GM23338 (cell line): Measurements from ENCODE around the gene LMNA. TPM values are rescaled to one million over a fixed set of nuclear protein-coding genes. Genes with fewer than 3 reads are reported as not detected.

Experiments
- ATAC-seq: fragments of 200-7000 bp; cut with Tn5 transposase; 3 replicates; pipeline ENCODE4 v1.9.1; 2020
- DNase-seq: peaks from one replicate; pipeline ENCODE4 v3.0.0-alpha.2; 2015; ENCODE audit warnings: low spot score
- H2AFZ ChIP-seq: fragments of 200-600 bp; sonication (generic); 2 replicates; pipeline ENCODE4 v1.8.0; 2016; ENCODE audit warnings: antibody characterized with exemption, mild to moderate bottlenecking, moderate library complexity
- H3F3A ChIP-seq: fragments of 200-600 bp; sonication (generic); replicated peaks from 2 replicates; pipeline ENCODE4 v1.8.0; 2017; ENCODE audit warnings: antibody characterized with exemption, mixed run types, low read depth
- H3K27ac ChIP-seq: fragments of 200-600 bp; sonication (generic); 2 replicates; pipeline ENCODE4 v1.6.1; 2016; ENCODE audit warnings: low read depth
- H3K27me3 ChIP-seq: fragments of 200-600 bp; sonication (generic); 2 replicates; pipeline ENCODE4 v1.8.0; 2016; ENCODE audit warnings: mild to moderate bottlenecking, mixed run types, moderate library complexity; ENCODE audit not compliant: insufficient read depth
- H3K36me3 ChIP-seq: fragments of 200-600 bp; sonication (generic); 2 replicates; pipeline ENCODE4 v1.8.0; 2016; ENCODE audit warnings: mild to moderate bottlenecking; ENCODE audit not compliant: insufficient read depth
- H3K4me1 ChIP-seq: fragments of 200-600 bp; sonication (generic); 2 replicates; pipeline ENCODE4 v1.8.0; 2016; ENCODE audit warnings: mild to moderate bottlenecking, moderate library complexity; ENCODE audit not compliant: insufficient read depth
- H3K4me2 ChIP-seq: fragments of 200-600 bp; sonication (generic); 2 replicates; pipeline ENCODE4 v1.7.1; 2017; ENCODE audit warnings: mixed run types
- H3K4me3 ChIP-seq: fragments of 200-600 bp; sonication (generic); 2 replicates; pipeline ENCODE4 v1.6.1; 2016; ENCODE audit warnings: mixed run types
- H3K79me2 ChIP-seq: fragments of 200-600 bp; sonication (generic); replicated peaks from 2 replicates; pipeline ENCODE4 v1.8.0; 2017; ENCODE audit warnings: mild to moderate bottlenecking; ENCODE audit not compliant: insufficient read depth
- H3K9me2 ChIP-seq: fragments of 200-600 bp; sonication (generic); 2 replicates; pipeline ENCODE4 v1.8.0; 2017; ENCODE audit not compliant: insufficient read depth
- H4K20me1 ChIP-seq: fragments of 200-600 bp; sonication (generic); replicated peaks from 2 replicates; pipeline ENCODE4 v1.8.0; 2017; ENCODE audit warnings: mild to moderate bottlenecking; ENCODE audit not compliant: insufficient read depth
- H3K27ac Mint-ChIP-seq: 2 replicates; pipeline ENCODE4 v1.8.0; 2020; ENCODE audit warnings: inconsistent platforms, mild to moderate bottlenecking, moderate library complexity, mixed read lengths
- H3K27me3 Mint-ChIP-seq: 3 replicates; pipeline ENCODE4 v1.8.0; 2022; ENCODE audit warnings: low read depth, mild to moderate bottlenecking, moderate library complexity, mixed read lengths, inconsistent platforms; ENCODE audit not compliant: insufficient read depth, poor library complexity
- H3K36me3 Mint-ChIP-seq: 3 replicates; pipeline ENCODE4 v1.8.0; 2021; ENCODE audit warnings: low read depth, mild to moderate bottlenecking, inconsistent platforms, moderate library complexity, mixed read lengths
- H3K4me1 Mint-ChIP-seq: 3 replicates; pipeline ENCODE4 v1.8.0; 2020; ENCODE audit warnings: mild to moderate bottlenecking, inconsistent platforms, mixed read lengths
- H3K4me3 Mint-ChIP-seq: 3 replicates; pipeline ENCODE4 v1.8.0; 2021; ENCODE audit warnings: moderate library complexity, mild to moderate bottlenecking, inconsistent platforms, mixed read lengths
- H3K9me3 Mint-ChIP-seq: 3 replicates; pipeline ENCODE4 v1.8.0; 2020; ENCODE audit warnings: moderate library complexity, mild to moderate bottlenecking, inconsistent platforms, mixed read lengths
- JUNB ChIP-seq: IDR thresholded peaks from one replicate; pipeline ENCODE4 v1.6.1; 2016; ENCODE audit warnings: antibody characterized with exemption; ENCODE audit not compliant: unreplicated experiment
- POLR2AphosphoS5 ChIP-seq: IDR thresholded peaks from 2 replicates; pipeline ENCODE4 v1.6.1; 2016; ENCODE audit warnings: antibody characterized with exemption, low read depth
- STAT1 ChIP-seq: IDR thresholded peaks from one replicate; pipeline ENCODE4 v1.6.1; 2016; ENCODE audit warnings: antibody characterized with exemption; ENCODE audit not compliant: unreplicated experiment
- ZNF331 ChIP-seq: fragments of 250-450 bp; sonication (Bioruptor Pico); IDR thresholded peaks from 2 replicates; pipeline ENCODE4 v1.5.0; 2020; ENCODE audit warnings: low read depth, mild to moderate bottlenecking, moderate library complexity
- ZNF462 ChIP-seq: fragments of 250-450 bp; sonication (Bioruptor Pico); IDR thresholded peaks from 2 replicates; pipeline ENCODE4 v1.5.0; 2020; ENCODE audit warnings: mild to moderate bottlenecking, moderate library complexity
- polyA plus RNA-seq: library from polyadenylated mRNA; unstranded; fragments of >200 nt; fragmentation: Nextera tagmentation; extraction: Ambion mirVana; gene quantifications from 2 replicates; pipeline ENCODE4 v1.2.1, GENCODE V29; 2016
- total RNA-seq: library from RNA; depleted of rRNA; stranded (reverse); fragments of >200 nt; shearing (Covaris generic); gene quantifications from 2 replicates; pipeline ENCODE4 v1.2.3, GENCODE V29; 2014
- TF ChIP-seq, protein P1 (sequence below): IDR thresholded peaks from one replicate; pipeline ENCODE4 v1.6.1; 2018; ENCODE audit warnings: antibody characterized with exemption; ENCODE audit not compliant: unreplicated experiment
- TF ChIP-seq, protein P2 (sequence below), 2 experiments: fragments of 200-600 bp in 1 of 2; sonication (generic) in 1 of 2; conservative IDR thresholded peaks; 2 replicates each; pipeline versions ENCODE4 v1.5.1 to v1.6.1; 2016 to 2017; ENCODE audit warnings: antibody characterized with exemption in 2 of 2, low read depth in 2 of 2, mild to moderate bottlenecking in 2 of 2, moderate library complexity in 1 of 2

Gene LMNA
- total and polyA plus RNA-seq, 2 experiments from 2014 or later, result 35.5 to 56.3 TPM

GRCh38 chr1:156078728-156079127 is 35.8 kb upstream of the LMNA start (continued):
- no peak for TF ChIP-seq ZNF462 (CRISPR knock-in tag)

GRCh38 chr1:156079762-156080161 is 34.7 kb upstream of the LMNA start:
- ATAC-seq (no peak), DNase-seq (no peak)
- Mint-ChIP-seq H3K4me3 (peak overlapping the region; percentile 96), H3K36me3 (peaks cover 47% of the 10 kb centered on the region), H3K27ac (no peak overlapping the region; the same call in 1 of the 2 replicates), H3K27me3 (peaks cover 25% of the 10 kb centered on the region), H3K9me3 (peaks cover 3% of the 10 kb centered on the region; the same call in 1 of the 3 replicates), H3K4me1 (peaks cover 65% of the 10 kb centered on the region)
- no peak for TF ChIP-seq JUNB
- no peak for TF ChIP-seq POLR2AphosphoS5
- Histone ChIP-seq H3K4me3 (peak overlapping the region; percentile 99), H2AFZ (no peak overlapping the region), H3K4me2 (peak overlapping the region; percentile 99), H4K20me1 (peaks cover 43% of the 10 kb centered on the region), H3K79me2 (peaks cover 76% of the 10 kb centered on the region), H3K9me2 (no peaks in the 10 kb centered on the region), H3K36me3 (no peaks in the 10 kb centered on the region; the same call in 1 of the 2 replicates), H3K27me3 (no peaks in the 10 kb centered on the region), H3F3A (peaks cover 60% of the 10 kb centered on the region), H3K27ac (no peak overlapping the region), H3K4me1 (peaks cover 70% of the 10 kb centered on the region)

DNA sequence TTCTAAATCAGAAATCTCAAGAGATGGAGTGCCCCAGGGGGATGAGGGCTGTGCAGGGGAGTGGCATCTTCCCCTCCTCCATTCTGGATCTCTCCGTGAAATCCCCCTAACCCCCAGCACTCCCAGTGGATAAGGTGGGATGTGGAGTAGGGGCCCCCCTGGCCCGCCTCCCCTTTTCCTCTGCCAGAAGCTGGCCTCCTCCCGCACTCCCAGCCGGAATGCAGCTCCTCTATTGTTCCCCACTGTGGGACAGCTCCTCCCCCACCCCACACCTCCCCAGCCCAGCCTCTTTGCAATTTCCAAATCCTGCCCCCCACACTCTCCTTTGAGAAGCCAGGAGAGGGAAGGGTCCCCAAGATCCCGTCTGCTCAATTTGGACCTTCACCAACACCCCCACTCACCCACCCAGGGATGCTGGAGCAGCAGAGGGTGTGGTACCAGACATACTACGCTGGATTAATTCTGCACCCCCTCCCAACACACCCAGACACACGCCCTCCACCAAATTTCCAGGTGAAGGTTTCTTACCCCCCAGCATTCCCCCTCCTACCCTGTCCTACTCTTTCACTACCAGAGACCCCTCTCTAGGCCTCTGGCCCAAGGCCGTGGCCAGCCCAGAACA is 34.2 kb upstream of the LMNA start:
- Histone ChIP-seq H3K4me1 (peaks cover 70% of the 10 kb centered on the region), H3K4me2 (peak overlapping the region; percentile 99), H3K9me2 (no peaks in the 10 kb centered on the region), H3K27ac (peak overlapping the region; percentile 87), H2AFZ (no peak overlapping the region), H3K27me3 (no peaks in the 10 kb centered on the region), H3K36me3 (no peaks in the 10 kb centered on the region; the same call in 1 of the 2 replicates), H3K79me2 (peaks cover 70% of the 10 kb centered on the region), H3K4me3 (peak overlapping the region; percentile 99), H4K20me1 (peaks cover 40% of the 10 kb centered on the region), H3F3A (peaks cover 58% of the 10 kb centered on the region)
- Mint-ChIP-seq H3K4me1 (peaks cover 65% of the 10 kb centered on the region), H3K9me3 (peaks cover 3% of the 10 kb centered on the region; the same call in 1 of the 3 replicates), H3K4me3 (peak overlapping the region; percentile 96), H3K27ac (peak overlapping the region; percentile 92), H3K27me3 (peaks cover 21% of the 10 kb centered on the region), H3K36me3 (peaks cover 43% of the 10 kb centered on the region)
- DNase-seq, result peak; percentile 74
- ATAC-seq, result peak; percentile 0; the same call in 2 of the 3 replicates
- TF ChIP-seq STAT1 (no peak), POLR2AphosphoS5 (no peak), ZNF331 (CRISPR knock-in tag) (no peak), JUNB (no peak)
- TF ChIP-seq, protein P1, sequence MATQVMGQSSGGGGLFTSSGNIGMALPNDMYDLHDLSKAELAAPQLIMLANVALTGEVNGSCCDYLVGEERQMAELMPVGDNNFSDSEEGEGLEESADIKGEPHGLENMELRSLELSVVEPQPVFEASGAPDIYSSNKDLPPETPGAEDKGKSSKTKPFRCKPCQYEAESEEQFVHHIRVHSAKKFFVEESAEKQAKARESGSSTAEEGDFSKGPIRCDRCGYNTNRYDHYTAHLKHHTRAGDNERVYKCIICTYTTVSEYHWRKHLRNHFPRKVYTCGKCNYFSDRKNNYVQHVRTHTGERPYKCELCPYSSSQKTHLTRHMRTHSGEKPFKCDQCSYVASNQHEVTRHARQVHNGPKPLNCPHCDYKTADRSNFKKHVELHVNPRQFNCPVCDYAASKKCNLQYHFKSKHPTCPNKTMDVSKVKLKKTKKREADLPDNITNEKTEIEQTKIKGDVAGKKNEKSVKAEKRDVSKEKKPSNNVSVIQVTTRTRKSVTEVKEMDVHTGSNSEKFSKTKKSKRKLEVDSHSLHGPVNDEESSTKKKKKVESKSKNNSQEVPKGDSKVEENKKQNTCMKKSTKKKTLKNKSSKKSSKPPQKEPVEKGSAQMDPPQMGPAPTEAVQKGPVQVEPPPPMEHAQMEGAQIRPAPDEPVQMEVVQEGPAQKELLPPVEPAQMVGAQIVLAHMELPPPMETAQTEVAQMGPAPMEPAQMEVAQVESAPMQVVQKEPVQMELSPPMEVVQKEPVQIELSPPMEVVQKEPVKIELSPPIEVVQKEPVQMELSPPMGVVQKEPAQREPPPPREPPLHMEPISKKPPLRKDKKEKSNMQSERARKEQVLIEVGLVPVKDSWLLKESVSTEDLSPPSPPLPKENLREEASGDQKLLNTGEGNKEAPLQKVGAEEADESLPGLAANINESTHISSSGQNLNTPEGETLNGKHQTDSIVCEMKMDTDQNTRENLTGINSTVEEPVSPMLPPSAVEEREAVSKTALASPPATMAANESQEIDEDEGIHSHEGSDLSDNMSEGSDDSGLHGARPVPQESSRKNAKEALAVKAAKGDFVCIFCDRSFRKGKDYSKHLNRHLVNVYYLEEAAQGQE, result no peak
- TF ChIP-seq, protein P2, sequence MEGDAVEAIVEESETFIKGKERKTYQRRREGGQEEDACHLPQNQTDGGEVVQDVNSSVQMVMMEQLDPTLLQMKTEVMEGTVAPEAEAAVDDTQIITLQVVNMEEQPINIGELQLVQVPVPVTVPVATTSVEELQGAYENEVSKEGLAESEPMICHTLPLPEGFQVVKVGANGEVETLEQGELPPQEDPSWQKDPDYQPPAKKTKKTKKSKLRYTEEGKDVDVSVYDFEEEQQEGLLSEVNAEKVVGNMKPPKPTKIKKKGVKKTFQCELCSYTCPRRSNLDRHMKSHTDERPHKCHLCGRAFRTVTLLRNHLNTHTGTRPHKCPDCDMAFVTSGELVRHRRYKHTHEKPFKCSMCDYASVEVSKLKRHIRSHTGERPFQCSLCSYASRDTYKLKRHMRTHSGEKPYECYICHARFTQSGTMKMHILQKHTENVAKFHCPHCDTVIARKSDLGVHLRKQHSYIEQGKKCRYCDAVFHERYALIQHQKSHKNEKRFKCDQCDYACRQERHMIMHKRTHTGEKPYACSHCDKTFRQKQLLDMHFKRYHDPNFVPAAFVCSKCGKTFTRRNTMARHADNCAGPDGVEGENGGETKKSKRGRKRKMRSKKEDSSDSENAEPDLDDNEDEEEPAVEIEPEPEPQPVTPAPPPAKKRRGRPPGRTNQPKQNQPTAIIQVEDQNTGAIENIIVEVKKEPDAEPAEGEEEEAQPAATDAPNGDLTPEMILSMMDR (conservative IDR thresholded peaks at IDR 0.05; ENCODE audit: low read depth in 2 of 2), result no peak
